Hematopoietic multipotent progenitor cell (in vitro differentiated cells): ENCODE measurements around the gene PFN2. TPM values are rescaled to one million over a fixed set of nuclear protein-coding genes. Genes with fewer than 3 reads are reported as not detected.
A peak's percentile ranks its signal among the peaks of the same experiment; 100 is the strongest.
"Not testable (repeated sequence)": the region's sequence is repeated elsewhere in the genome, so short reads cannot be mapped to it uniquely, and the experiment has no call there.

Experiments used
- DNase-seq, 3 donors: peaks; one replicate each; pipeline ENCODE4 v3.0.0-alpha.2; 2011 to 2015; ENCODE audit warnings: low read depth in 2 of 3, low spot score in 2 of 3
- total RNA-seq: library from RNA; depleted of rRNA; stranded (reverse); fragments of >200 nt; gene quantifications from one replicate; pipeline ENCODE4 v1.2.3, GENCODE V29; 2012

PFN2 gene, protein sequence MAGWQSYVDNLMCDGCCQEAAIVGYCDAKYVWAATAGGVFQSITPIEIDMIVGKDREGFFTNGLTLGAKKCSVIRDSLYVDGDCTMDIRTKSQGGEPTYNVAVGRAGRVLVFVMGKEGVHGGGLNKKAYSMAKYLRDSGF
- 1.9 TPM for total RNA-seq

DNA sequence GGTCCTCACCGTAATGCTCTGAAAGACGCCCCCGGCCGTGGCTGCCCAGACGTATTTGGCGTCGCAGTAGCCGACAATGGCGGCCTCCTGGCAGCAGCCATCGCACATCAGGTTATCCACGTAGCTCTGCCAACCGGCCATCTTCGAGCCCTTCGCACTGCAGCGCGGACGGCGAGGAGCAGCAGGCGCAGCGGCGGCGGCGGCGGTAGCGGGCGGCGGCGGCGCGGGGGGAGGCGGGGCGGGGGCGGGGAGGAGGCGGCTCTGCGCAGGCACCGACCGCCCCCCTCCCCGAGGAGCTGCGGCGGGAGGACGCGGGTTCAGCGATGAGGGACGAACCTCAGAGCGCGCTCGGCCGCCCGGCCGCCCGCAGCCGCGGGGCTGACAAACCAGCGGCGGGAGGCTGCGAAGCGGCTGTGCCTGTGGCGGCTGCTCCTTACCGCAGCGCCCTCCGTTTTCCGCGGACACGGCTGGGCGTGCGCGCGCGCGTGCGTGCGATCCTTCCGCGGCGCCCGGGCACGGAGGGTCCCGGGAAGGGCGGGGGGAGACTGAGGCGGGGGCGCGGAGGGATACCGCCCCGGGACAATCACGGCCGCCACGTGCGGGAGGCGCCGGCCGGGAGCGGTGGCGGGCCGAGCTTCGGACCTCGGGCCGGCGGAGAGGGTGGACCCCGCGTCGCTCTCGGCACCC, at the start of gene PFN2:
Gene PFN2 (minus strand): TSS at position 180 of the 687 bp plus-strand sequence. CDS start 39 bp downstream, at position 141.
- DNase-seq, result peak; percentile 37 to 53 (median 53)

DNA sequence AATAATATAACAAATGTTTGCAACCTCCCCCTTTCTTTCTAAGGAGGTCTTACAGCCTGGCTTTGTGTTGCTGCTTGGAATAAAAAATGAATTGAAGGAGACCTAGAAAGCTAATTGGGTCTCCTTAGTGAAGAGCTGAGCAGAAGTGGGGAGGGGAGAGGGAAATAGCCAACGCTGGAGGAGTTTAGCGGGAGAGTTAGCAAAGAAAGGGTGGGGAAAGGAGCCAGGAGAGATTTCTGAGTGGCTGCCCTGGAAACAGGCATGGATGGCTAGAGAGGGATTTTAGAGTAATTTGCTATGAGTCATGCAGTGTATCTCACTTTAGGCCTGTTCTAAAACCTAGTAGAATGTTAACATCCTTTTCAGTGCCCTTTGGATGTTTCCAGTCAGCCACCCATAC, 45.2 kb upstream of the PFN2 start:
- DNase-seq, result no peak

DNA sequence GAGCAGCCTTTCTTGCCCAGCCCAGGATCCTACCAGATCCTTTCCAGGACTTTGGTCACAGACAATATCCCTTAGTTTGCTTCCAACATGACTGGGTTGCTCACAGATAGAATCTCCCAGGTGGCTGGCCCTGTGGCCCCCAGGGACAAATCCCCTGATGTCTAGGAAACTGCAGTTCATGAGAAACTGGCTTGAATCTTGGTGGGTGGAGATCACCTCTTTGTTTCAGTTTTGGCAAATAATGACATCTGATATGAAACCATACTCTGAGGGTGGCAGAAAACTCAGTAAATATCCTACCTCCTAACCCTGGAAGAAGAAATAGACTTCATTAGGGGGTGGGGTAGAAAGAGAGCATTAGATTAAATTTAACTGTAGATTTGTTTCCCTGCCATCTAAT, 44.1 kb upstream of the PFN2 start:
- no peak for DNase-seq

DNA sequence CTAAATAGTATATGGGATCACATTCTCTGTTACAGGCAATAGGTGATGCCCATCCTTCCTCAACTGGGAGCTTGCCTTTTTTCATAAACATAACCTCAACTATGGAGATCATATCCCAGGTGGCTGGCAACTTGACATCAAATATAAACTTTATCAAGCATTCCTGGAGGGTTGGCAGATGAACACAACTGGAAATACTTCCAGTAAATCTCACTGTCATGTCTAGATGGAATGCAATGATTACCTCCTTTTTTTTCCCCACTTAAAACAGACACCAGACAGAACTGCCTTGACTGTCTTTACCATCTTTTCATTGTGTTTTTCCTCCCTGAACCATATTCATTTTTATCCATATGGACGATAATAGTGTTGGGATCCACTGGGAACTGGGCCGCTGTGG, 43.1 kb upstream of the PFN2 start:
- DNase-seq, result no peak

DNA sequence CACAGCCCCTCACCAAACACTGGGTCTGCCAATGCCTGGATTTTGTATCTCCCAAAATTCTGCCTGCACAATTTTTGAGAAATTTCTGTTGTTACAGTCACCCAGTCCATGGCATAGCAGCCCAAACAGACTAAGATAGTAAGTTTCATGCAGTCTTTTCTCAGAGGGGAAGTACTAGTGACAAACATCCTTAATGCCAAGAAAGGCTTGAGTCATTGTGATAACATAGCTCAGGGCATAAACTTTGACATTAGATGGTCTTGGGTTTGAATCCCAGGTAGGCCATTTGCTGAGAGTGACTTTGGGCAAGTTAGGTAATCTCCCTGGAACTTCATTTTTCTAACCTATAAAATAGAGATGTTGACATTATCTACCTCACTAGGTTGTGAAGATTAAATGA, 36.1 kb upstream of the PFN2 start:
- DNase-seq, result no peak

DNA sequence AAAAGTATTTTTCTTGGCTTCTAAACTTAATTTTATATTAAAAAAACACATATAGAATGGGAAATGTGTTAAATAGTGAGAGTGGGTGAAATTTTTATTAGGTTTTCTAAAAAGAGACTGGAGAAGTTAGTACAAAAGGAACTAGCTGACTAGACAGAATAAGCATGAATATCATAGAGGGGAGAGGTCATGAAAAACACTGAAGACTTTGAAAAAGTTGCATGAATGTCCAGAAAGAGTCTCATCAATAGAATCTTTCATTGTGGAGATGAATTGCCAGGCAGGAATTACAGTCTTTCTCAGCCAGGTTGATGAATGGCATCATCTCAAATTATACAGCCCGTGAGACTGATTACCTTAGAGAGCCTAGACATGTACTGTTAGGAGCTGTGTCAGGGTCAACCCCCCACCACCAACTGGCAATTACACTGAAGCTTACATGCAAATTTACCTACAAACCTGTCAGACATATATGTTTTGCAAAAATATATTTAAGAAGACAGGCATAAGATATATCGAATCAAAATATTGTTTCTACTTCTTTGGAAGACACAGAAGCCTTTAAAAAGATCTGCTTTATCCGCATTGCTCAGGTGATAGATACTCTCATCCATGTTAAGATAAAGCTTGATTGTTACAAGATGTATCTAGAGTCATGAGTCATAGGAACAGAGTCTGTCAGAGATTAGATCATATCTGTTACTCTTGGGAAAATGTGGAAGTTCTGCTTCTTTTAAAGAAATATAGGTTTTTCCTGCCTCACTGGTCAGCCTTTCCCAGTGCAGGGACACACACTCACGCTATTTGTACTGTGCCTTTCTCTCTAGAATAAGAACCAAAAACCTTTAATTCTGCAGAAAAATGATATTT, 34.8 kb upstream of the PFN2 start:
- DNase-seq, result no peak

DNA sequence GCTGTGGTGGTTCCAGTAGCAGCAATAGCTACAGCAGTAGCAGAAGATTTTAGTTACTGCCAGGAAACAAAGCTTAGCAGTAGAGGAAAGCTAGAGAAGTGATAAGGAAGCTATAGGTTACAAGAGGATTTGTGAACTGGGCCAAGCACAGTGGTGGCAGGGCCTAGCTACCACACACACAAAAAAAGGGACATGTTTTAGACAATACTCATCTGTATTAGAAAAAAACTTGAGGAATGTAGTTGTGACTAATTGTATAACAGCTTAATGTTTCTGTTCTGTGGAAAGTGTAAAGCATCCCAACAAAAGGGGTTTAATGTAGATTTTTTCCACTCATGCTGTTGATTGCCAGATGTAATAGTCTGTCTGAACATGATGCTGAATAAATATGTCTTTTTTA, 29.9 kb upstream of the PFN2 start:
- no peak for DNase-seq

DNA sequence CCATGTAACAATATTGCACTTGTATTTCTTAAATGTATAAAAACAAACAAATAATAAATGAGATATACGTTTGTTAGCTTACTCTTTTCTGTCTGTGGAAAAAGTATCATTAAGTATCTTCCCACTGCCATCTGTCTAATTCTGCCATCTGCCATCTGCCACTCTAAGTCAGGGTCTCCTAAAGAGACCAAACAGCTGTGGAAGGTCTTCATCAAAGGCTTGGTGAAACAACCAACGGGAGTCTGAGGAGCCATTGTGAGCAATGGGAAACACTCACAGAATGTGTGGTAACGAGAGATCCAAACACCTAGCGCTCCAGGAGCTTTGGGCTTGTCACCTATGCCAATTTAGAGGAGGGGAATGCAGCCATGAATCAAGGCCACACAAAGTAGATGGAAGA, 28.7 kb upstream of the PFN2 start:
- DNase-seq, result no peak

DNA sequence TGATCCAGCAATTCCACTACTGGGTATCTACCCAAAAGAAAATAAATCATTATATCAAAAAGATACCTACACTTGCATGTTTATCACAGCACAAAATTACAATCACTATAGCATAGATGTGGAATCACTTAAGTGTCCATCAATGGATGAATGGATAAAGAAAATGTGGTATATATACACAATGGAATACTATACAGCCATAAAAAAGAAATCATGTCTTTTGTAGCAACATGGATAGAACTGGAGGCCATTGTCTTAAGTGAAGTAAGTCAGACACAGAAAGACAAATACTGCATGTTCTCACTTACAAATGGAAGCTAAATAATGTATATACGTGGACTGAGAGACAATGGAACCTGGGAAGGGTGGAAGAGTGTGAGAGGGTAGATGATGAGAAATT, 28.3 kb upstream of the PFN2 start:
- DNase-seq, result no peak

DNA sequence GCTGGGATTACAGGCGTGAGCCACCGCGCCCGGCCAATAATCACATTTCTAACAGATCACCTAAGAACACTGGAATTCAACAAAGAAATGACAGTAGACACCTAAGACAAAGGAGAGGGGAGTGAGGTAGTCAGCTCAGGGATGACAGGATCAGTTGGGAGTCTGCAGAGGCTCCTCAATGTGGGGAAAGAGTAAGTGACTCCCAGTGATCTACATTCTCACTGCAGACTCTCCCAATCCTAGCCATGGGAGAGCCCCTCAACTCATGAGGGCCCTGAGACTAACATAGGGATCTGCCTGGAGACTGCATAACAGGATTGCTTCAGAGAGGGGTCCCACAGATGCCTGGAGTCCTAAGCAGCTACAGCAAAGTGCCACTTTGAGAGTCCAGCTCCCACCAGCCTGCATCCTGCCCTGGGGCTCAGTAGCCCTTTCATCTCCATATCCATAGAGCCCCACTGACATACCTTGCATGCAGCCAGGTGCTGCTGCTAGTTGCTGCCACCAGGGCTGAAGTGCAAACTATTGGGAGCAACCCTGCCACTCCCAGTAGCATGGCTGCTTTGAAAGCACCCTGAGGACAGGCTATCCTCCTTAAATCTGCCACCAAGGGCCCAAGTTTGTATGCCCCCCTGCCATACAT, 21.8 kb upstream of the PFN2 start:
- no peak for DNase-seq

DNA sequence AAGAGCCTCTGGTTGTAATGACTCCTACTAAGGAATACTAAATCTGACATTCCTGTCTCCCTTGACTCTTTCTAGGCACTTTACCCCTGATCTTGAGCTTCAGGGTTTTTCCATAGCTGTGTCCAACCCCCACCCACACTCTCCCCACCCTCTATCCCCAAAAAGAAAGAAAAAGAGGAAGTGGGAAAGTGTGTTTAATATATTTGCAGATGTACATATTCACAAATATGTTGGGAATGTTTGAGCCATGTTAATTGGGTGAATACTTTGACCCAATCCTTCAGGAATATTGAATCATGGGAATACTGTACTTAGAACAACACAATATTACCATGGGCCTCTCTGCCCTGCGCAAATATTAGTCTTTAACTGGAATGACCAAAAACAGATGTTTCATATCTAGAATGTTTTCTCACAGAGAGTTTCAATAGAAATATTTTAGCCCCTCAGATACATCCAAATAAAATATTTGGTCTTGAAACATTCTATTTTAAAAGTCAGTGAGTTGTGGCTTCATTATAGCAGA, 19.8 kb upstream of the PFN2 start:
- no peak for DNase-seq

DNA sequence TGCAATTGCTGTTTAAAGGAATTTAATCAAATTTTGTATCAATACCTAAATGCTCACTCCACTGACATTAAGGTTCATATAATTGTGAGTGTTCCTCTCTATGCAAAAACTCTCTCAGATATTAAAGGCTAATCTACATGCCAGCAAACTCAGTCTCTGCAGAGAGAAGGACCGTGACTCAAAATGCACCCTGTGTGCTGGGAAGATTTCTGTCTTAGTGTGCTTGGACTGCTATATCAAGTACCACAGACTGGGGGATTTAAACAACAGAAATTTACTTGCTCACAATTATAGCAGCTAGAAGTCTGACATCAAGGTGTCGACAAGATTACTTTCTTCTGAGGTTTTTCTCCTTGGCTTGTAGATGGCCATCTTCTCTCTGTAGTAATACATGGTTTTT, 18.6 kb upstream of the PFN2 start:
- no peak for DNase-seq

DNA sequence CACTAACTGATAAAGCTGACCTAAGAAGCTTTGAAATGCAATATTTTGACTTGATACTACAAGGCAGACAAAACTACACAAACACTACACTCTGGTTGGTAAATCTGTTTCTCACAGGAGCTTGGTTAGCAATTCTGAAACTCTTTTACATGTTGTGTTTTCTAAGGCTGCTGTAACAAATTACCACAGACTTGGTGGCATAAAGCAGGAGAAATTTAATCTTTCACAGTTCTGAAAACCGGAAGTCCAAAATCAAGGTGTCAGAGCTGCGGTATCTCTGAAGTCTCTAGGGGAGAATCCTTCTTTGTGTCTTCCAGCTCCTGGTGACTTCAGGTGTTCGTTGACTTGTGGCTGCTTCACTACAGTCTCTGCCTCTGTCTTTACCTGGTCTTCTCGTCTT, 12.9 kb upstream of the PFN2 start:
- no peak for DNase-seq

DNA sequence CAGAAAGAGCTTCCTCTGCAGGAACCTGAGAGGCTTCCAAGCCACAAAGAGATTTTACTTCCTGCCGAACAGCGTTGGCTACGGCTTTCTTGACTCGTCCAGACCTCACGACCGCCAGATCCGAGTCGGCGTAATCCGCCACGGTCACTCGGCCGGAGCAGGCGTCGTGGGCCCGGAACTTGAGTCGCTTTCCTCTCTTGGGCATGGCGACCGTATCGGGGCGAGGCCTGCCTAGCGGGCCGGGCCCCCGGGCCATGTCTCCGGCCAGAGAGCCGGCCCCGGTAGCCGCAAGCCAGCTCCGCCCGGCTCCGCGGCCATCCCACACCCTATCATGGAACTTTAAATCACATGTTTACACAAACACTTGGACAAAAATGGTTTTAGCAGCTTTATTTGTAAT, 12.4 kb upstream of the PFN2 start:
- DNase-seq, result not testable (repeated sequence)

DNA sequence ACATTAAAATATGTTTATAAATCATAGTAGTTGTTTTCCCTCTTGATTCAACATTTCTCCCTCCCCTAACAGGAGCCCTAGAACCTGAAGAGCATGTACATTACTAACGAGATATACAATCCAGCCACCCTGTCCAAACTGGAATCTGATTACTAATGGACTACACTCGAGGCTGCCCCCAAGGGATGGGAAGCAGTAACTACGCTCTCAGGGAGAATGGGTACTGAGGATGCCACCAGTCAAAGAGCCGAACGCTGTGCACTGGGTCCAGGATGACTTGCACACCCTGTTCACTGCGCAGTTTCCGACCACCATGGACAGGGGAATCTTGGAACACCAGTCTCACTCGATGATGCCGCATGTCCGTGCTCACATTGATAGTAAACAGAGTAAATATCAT, 11.3 kb upstream of the PFN2 start:
- DNase-seq, result not testable (repeated sequence)

DNA sequence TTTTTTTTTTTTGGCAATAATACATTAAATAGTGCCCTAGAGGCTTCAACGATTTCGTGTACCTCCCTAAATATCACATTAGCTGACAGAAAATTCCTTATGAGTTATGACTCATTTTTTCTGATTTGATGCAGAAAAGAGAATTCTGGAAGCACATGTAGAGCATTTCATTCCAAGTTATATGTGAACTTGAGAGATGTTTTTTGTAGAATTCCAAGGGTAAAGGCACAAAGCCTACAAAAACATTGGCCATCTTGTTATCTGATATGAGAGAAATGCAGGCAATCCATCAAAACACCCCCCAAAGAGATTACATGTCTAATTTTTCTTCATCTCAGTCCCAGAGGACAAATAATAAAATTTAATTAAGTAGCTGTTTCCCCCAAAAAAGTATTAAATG, 6.7 kb upstream of the PFN2 start:
- DNase-seq, result no peak

DNA sequence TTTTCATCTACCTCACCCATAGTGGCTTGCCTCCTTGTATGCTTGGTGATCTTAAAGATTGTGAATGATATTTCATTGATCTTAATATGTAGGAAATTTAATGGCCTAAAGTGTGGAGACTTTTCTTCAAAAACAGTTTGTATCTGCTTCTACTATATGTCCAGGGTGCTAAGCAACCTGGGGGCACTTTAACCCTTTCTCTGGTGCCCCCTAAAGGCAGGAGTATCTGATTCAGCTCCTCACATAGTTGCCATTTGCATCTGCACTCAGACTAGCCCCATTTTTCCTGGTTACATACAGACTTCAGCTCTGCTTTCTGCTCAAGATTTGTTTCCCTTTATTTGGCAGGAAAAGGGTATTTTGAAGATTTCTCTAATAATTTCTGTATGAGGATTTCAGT, 5.2 kb upstream of the PFN2 start:
- DNase-seq, result no peak

DNA sequence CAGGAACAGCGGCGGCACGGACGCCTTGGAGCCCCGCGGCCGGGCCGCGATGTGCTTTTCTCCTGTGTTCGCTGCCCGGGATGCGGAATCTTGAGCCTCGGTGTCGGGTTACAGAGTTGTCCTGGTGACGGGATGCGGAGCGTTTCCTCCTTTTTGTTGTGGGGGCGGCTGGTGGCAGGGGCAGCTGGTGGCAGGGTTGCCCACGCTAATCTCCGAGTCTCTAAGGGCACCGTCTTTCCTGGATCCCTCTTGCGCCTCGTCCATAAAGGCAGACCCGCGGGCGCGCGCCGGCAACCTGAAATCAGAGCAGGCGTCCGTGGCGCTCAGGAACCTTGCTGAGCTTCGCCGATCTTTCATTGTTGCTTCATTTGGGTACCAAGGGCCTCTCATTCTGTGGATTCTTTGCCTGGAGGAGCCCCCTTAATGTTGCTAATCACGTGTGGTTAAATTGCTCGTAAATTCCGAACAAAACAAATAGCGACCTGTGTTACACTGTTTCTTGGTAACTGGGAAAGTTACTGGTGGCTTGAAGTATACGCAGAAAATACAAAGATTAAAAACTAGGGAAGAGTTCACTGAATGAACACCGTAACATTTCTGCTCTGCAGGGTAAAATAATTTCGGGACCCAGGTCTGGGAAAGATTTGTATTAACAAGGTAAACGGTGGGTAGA, 844 bp upstream of the PFN2 start:
- DNase-seq, result peak; percentile 13 to 49 (median 25)

DNA sequence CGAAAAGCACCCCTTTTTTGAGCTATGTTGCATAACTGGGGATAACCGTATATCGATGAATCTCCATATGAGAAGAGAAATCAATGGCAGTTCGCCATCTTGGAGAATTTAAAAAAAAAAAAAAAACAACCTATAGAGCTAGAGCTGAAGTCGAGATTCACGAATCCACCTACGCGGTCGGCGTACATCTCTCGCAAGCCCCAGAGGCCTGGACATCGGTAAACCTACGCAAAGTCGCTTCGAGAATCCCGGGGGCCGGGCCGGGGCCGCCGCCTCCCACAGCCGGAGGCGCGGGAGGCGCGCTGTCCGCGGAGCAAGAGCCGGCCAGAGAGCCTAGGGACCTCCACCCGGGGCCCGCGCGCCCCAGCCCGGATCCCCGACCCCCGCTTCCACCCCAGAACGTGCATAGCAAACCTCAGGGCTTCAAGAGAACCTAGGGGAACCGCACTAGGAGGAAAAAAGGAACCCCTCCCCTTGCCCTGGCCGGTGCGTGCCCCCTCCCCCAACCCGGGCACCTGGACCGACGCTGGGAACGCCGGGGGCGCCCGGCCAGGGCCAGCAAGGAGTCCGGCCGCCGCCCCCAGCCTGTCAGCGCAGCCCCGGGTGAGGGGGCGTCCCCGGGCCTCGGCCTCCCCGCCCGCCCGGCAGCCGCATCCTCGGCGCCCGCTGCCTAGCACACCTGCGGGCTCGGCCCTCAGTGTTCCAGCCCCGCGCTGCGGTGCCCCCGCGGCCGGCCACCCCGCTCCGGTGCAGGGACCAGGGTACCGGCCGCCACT, 567 bp downstream of the PFN2 start:
- DNase-seq, result peak; percentile 52 to 78 (median 73)
